GM11168 (cell line): ENCODE data around the gene P2RX6.
"Not testable (repeated sequence)": the region's sequence is repeated elsewhere in the genome, so short reads cannot be mapped to it uniquely, and the experiment has no call there.

Source experiments
- in situ Hi-C: fragments of 300-500 bp; cut with MboI; formaldehyde crosslinking; loops from one replicate; pipeline ENCODE4 v1.12.0; 2022; ENCODE audit warnings: low sequenced_read_pairs; ENCODE audit not compliant: unreplicated experiment

The P2RX6 gene

GRCh38 chr22:21070690-21071615 is 56.0 kb downstream of the P2RX6 start:
- in situ Hi-C loops, result no loop called here

- in situ Hi-C loops, result not testable (repeated sequence)
Measured at GRCh38 chr22:21071796-21072195, 56.8 kb downstream of the P2RX6 start.

GRCh38 chr22:21073023-21073422 is 58.1 kb downstream of the P2RX6 start:
- in situ Hi-C loops, result no loop called here

GRCh38 chr22:21073482-21073881 is 58.5 kb downstream of the P2RX6 start:
- in situ Hi-C loops, result no loop called here

GRCh38 chr22:21074102-21074715 is 59.2 kb downstream of the P2RX6 start:
- in situ Hi-C loops, result no loop called here

GRCh38 chr22:21075516-21076138 is 60.7 kb downstream of the P2RX6 start:
- in situ Hi-C loops, result loop anchor here (25.0 kb wide), 1 partner anchor 212 kb away; no protein-coding TSS in a partner anchor

GRCh38 chr22:21076912-21077625 is 62.1 kb downstream of the P2RX6 start:
- in situ Hi-C loops, result loop anchor here (25.0 kb wide), 1 partner anchor 210 kb away; no protein-coding TSS in a partner anchor
